HG02759 (cell line): Measurements from ENCODE around the gene POMP.
A peak's percentile ranks its signal among the peaks of the same experiment; 100 is the strongest.

Experiments
- ATAC-seq: cut with Tn5 transposase; IDR thresholded peaks from one replicate; pipeline ENCODE4 v1.9.1; 2021; ENCODE audit warnings: mild to moderate bottlenecking, moderate library complexity; ENCODE audit not compliant: unreplicated experiment

POMP gene, protein sequence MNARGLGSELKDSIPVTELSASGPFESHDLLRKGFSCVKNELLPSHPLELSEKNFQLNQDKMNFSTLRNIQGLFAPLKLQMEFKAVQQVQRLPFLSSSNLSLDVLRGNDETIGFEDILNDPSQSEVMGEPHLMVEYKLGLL

DNA sequence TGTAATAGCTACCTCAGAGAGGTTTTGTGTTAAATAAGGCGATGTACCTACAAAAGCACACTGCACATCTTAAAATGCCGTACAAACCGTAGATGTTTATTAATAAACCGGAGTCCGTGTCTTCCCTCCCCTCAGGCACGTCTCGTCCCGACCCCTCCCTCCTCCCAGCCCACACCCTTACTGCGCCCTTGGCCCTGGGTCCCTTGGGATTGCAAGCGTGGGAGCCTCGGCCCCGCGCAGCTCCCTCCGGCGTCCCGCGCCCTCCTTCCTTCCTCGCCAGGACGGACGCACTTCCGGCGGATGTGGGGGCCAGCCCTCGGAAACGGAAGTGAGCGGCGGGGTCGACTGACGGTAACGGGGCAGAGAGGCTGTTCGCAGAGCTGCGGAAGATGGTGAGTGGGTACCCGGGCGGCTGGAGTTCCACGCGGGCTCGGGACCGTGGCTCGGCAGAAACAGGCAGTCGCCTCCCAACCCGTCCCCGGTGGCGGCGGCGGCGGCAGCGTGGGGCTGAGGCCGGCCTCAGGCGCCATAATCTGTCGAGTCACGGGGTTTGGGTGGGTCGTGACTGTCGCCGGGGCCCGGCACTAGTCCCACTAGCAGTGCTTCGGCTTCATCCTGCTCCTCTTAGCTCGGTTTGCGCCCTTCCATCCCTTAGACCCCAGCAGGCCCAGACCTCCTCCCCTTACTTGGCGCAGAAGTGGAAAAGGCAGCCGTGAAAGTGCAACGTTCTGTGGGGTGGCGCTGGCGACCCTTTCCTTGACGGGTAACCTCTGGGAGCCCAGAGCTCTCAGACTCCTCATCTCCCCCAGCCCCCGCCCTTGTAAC is at the start of gene POMP:
POMP (plus strand) TSS at position 335 of the 825 bp plus-strand sequence; CDS start at position 390, 55 bp downstream.
- ATAC-seq: peak; percentile 94

DNA sequence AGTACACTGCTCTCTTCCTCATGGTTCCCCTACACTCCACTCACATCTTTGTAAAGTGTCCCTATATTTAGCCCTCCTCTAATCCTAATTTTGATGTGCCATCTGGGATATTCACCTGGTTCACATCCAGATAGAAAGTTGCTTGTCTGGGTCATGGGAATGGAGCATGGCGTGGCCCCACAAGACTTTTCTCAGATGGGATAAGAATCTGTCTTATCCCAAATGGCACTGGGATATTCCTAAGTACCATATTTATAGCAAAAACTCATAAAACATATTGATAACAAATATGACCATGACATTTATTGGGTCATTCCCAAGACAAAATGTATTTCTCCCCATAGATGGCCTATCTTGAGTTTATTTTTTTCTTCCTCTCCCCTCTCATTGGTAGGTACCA is 49.5 kb upstream of the POMP start:
- no peak for ATAC-seq

DNA sequence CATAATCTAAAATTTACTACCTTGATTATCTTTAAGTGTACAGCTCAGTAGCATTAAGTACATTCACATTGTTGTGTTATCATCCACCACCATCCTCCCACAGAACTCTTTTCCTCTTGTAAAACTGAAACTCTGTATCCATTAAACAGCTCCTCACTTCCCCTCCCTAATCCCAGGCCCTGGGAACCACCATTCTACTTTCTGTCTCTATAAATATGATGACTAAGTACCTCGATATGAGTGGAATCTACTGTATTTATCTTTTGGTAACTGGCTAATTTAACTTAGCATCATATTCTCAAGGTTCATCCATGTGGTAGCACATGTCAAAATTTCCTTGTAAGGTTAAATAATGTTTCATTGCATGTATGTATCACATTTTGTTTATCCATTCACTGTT is 49.0 kb upstream of the POMP start:
- no peak for ATAC-seq

DNA sequence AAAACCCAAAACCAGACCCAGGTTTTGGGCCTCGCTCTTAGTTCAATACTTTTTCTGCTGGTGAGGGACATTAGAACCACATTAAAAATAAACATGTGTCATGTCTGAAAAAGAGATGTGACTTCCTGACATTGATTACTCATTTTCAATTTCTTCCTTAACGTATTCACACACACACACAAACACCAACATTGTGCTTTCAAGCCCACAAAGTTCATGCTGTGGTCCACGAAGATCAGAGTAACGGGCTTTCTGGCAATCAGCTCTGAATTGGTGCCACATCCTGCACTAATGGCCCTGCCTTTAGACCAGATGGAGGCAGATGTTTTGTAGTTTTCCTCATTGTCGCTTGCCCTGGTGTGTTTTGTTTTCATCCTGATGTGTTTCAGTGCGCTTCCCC is 47.9 kb upstream of the POMP start:
- no peak for ATAC-seq

DNA sequence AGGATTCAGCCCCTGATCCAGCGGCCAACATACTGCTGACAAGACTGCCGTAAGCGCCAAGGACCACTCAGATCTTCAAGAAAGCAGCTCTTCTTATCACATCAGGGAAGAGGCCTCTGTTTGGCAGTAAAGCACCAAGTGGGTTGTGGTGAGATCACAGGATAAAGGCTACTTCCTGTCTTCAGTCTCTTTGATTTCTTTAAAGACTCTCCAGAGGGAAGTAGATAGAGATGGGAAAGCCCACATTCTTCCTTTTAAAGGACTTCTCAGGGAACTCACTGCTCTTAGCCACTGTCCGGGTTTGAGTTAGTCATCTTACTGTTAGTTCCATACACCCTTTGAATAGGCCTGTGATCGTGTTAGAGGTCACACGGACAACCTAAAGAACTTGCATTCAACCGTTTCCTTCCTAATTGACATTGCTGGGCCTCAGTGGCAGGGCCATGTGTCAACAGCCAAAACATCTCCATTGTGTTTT is 47.2 kb upstream of the POMP start:
- no peak for ATAC-seq

DNA sequence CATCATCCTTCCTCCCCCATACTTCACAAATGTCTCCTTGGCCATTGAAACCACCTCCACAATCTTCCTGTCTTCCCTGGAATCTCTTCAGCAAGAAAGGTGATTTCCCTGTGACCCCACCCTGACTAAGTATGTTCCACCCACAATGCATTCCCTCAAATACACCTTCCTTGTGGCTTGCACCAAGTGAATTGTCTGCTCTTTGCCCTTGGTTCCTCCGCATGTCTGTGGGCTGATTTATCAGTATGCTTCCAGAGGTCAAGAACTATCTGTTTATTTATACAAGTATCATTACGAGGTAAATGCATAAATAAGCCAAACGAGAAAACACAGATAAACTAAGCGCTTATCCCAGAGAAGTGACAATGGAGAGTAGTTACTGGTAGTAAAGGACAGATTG is 45.4 kb upstream of the POMP start:
- ATAC-seq: no peak

DNA sequence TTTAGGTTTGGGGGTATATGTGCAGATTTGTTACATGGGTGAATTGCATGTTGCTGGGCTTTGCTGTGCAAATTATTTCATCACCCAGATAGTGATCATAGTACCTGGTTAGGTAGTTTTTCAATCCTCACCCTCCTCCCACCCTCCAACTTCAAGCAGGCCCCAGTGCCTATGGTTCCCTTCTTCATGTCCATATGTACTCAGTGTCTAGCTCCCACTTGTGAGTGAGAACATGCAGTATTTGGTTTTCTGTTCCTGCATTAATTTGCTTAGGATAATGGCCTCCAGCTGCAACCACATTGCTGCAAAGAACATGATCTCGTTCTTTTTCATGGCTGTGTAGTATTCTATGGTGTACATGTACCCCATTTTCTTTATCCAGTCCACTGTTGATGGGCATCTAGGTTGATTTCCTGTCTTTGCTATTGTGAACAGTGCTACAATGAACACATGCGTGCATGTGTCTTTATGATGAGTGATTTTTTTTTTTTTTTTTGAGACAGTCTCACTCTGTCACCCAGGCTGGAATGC is 42.9 kb upstream of the POMP start:
- no peak for ATAC-seq

DNA sequence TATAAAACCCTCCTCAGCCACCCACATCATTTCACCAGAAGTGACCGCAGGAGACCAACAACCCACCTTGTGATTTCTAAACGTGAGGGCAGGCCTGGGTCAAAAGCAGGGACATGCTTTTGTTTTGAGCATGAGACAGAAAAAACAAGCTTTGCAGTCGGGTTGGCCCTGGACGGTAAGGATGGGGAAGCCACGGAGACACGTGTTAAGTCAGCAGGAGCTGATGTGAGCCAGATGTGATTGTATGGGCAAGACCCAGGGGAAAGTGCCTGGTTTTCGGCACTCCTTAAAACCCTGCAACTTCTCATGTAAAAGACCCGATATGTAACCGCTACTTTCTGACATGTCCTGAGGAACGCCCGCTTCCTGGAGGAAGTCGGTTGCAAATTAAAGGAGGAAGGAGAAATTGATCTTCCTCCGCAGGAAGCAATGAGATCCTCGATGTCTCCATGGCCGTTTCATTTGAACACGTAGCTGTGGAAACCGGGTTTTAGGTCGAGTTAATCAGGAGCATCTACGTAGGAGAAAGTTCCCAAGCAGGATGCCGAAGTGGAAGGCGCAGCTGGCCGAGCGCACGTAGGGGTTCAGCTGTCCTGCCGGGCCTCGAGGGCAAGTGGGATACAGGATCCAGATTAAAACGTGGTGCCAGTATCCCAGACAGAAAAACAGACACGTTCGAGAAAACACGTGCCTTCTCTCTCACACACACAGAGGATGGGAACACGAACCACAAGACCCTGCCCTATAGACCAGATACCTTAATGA is 40.5 kb upstream of the POMP start:
- no peak for ATAC-seq

DNA sequence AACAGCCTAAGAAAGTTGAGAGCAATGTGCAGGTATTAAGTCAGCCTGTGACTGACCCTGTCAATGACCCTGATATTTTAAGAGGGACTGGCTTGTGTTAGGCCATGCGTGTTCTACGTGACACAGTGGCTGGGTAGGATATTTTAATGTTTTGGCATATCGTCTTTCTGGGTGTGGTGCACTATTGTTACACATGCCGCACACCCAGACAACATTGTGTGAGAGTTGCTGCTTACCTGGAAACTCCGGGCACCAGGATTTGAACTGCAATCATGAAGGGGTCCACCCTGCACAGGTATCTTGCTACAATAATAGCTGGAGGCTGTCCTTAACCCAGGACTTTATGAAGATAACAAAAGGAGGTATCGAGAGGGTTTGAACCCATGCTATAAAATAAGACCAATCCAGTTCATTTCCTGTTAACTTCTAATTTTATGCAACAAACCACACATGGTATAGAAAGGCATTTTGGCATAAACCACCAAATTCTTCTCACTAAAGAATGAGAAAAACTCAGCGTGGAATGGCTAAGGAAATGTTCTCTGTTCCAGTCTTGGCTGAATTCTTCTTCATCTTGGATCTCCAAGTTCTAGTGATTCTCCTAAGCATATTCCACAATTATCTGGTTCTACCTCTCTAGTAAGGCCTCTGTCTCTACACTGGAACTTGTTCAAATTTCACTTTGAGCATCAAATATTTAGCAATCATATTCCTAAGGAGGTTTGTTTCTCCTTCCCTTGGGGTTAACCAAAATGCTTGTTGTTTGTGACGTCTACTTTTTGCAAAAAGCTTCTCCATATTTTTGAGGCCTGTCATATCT is 38.7 kb upstream of the POMP start:
- no peak for ATAC-seq

DNA sequence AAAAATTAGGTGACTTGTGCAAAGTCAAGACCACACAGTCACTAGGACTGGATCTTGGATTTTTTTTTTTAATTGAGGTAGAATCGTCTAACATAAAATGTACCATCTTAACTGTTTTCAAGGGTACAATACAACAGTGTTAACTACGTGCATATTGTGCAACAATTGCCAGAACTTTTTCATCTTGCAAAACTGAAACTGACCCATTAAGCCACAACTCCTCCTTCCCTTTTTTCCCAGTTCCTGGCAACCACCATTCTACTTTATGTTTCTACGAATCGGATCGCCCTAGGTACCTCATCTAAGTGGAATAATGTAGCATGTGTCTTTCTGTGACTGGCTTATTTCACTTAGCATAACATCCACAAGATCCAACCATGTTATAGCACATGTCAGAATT is 37.5 kb upstream of the POMP start:
- no peak for ATAC-seq

DNA sequence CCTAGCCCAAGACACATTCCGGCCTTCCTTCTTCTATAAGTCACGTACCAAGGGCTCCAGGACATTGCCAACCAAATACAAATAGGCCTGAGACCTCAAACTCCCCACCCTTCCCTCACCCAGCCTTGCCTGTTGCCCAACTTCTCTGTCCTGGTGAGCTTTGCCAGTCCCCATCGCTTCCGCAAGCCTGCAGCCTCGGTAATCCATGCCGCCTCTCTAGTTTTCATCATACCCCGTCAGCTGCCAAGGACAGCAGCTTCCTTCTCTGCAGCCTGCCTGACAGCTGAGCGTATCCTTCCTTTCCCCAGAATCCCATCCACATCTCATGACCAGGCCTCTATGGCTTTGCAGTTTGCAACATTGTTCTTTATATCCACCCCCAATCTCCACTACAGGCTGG is 36.6 kb upstream of the POMP start:
- ATAC-seq: no peak

DNA sequence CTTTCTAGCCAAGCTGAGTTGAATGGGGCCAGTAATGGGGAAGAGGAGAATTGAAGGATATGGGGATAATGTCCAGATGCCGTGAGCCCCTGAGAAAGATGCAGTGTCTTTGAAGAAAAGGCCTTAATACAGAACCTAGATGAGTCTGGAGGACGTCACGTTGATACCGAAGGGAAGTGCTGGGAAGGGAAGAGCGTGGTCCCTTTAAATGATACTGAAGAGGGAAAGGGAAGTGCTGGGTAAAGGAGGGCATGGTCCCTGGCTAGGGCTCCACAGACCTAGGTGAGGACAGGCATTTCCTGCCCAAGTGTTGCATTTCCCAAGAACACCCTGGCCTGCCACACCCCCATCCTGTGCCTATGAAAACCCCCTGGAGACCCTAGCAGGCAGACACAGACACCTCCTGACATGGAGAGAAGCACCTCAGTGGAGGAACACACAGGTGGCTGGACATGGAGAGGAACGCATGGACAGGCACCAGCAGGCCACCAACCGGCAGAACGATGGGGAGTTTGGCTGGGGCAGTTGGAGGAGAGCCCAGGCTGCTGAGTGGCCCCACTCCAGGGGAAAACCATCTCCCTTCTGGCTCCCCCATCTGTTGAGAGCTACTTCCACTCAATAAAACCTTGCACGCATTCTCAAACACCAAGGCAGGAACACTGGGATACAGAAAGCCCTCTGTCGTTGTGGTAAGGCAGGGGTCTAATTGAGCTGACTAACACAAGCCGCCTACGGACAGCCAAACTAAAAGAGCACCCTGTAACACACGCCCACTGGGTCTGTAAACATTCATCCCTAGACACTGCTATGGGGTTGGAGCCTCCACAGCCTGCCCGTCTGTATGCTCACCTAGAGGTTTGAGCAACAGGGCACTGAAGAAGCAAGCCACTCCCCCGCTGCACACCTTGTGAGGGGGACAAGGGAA is 34.9 kb upstream of the POMP start:
- no peak for ATAC-seq

DNA sequence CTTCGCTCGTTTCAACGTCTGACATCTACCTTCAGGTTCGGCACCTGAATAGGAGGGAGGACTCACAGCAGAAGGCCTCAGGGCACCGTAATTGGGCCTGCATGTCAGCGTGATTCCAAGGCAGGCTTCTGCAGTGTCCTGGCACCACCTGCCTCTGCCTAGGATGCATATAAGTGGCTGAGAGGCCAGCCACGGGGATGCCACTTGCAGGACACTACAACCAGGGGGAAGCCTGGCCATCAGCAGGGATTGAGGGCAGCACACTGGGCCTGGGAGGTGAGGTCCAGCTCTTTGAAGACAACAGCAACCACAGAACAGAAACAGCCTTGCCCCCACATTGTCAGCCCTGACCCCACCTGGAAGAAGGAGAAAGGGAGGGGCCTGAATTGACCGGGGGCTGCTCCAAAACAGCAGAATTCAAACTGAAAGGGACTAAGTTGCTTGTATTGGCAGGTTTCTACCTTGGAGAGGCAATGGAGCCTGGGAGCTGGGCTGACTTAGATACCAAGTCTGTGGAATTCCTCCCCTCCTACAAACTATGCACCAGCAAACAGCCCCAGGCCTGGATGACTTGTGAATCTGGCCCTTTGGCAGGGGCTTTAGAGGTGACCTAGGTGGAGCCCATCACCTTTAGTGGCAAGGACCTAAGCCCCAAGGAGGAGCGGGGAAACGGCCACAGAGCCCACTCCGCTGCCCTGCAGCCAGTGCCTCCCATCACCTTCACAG is 34.1 kb upstream of the POMP start:
- no peak for ATAC-seq

DNA sequence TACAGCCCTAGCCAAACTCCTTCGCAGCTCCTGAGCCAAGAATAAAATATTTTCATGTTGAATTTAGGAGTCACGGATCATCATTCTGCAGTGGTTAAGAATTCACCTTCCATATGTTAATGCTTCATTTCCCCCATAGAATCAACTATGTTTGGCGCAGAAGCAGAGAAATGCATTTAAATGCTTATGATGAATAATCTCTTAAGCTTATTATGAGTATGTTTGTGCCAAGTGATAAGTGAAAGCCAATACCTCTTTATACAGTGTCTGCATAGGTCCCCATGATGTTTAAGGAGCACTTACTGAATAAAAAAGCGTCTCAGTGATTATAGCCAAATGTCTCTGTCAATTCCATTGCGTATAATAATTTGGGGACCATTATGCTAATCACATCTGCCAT is 32.7 kb upstream of the POMP start:
- ATAC-seq: no peak

DNA sequence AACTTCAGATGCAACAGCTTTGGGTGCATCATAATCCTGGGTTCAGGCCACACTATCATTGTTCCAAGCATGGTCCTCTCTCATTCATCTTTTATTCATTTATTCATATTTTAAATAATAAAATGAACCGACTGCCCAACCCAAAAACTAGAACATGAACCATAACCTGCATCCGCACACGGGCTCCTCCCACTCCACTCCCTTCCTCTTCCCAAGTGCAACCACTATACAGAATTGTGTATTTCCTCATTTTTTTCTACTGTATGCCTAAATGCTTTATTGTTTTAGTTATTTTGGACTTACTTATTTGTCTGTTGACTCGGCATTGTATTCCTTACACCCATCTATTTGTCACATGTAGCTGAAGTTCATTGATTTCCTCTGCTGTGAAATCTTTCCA is 30.7 kb upstream of the POMP start:
- no peak for ATAC-seq

DNA sequence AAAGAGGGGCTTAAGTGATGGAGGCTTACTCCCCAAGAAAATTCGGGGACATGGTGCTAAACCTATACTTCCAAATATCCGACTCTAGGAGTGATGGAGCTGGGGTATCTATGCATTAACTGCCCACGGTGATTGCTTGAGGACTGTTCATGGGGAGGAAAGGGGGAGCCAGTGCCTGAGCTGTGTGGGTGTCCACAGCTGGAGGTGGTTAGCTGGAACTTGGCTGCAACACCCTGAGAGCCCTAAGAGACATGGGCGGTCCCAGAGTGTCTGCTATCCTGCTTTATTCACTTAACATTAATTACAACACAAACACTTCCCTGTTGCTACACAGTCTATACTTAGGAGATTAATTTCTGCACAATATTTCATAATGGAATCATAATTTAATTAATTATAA is 28.1 kb upstream of the POMP start:
- ATAC-seq: no peak

DNA sequence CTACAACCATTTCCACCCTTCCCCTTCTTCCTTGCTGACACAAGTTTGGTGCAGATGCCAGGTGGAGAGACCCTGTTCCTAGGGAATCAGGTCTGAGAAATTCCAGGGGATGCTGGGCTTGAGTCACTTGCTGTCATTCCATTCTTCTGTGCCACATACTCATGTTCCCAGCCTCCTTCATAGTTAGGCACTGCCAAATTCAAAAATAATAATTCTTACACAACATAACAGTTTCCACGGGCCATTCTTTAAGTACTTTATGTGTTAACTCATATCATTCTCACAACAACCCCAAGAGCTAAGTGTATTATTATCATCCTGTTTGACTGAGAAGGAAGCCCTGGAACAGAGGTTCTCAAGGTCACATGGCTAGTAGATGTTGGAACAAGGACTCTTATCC is 27.1 kb upstream of the POMP start:
- no peak for ATAC-seq

DNA sequence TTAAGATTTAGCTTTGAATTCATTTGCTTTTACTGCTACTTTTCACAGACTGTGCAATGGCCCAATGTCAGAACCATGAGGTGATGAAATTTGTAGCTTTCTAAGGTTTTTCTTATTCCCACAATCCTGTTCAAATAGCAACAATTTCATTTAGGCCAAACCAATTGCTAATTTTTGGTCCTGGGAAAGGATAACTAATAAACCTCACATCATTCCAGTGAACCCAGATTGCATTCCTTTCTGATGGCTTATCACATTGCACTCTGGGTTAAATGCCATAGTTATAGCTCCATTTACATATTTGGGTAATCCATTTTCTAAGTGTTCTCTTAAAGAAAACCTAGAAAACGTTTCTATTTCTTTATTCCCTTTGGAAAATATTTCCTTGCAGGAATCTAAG is 22.9 kb upstream of the POMP start:
- ATAC-seq: no peak

DNA sequence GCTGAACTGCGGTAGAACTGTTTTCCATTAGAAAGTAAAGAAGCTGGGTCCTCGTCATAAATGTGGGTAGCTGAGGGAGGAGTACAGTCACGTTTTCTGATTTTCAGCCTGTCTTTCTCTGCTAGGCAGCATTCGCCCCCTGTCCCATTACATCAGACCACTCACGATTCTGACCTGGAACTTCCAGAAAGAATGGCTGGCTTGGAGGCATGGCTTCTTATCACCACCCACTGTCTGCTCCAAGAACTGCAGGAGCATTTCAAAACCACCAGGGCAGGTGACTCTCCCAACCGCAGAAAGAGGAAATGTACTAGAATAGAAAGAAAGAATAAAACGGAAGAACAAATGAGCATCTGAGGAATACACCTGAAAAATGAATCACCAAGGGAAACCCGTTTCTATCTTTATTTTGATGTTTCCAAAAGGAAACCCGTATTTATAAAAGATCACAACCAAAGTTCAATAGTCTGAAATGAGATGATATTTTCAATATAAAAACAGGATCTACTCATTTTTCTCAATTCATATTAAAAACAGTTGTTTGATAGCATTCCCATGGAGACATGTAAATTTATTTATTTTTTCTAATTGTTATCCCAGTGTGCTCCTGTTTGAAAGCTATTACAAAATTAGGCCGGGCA is 22.1 kb upstream of the POMP start:
- peak; percentile 48 for ATAC-seq
